GM18508 (cell line): ENCODE results near the gene ARL10.

Experiments used
- ATAC-seq: cut with Tn5 transposase; IDR thresholded peaks from one replicate; pipeline ENCODE4 v1.9.1; 2021; ENCODE audit warnings: moderate number of reproducible peaks; ENCODE audit not compliant: insufficient read depth, unreplicated experiment

Gene ARL10

GRCh38 chr5:176361437-176362232 lies 3.7 kb upstream of the ARL10 start, which contains the start of gene KIAA1191:
KIAA1191 (minus strand) TSS chr5:176361764; CDS start chr5:176359508, 2,256 bp downstream.
- ATAC-seq: peak; percentile 82

GRCh38 chr5:176362233-176362490 lies 3.1 kb upstream of the ARL10 start:
- no peak for ATAC-seq

- ATAC-seq: no peak
Measured at GRCh38 chr5:176364765-176365350, 429 bp upstream of the ARL10 start.

GRCh38 chr5:176366232-176366894 lies 1.1 kb downstream of the ARL10 start:
- ATAC-seq: no peak

- ATAC-seq: no peak
Measured at GRCh38 chr5:176368726-176369125, 3.4 kb downstream of the ARL10 start.

GRCh38 chr5:176369934-176370711 lies 4.8 kb downstream of the ARL10 start:
- no peak for ATAC-seq

- no peak for ATAC-seq
Measured at GRCh38 chr5:176371621-176372539, 6.6 kb downstream of the ARL10 start.

GRCh38 chr5:176373100-176373818 lies 8.0 kb downstream of the ARL10 start:
- no peak for ATAC-seq

GRCh38 chr5:176379881-176380280 lies 14.6 kb downstream of the ARL10 start:
- no peak for ATAC-seq

- no peak for ATAC-seq
Measured at GRCh38 chr5:176381423-176381822, 16.1 kb downstream of the ARL10 start.

- no peak for ATAC-seq
Measured at GRCh38 chr5:176381979-176382378, 16.7 kb downstream of the ARL10 start.

- ATAC-seq: no peak
Measured at GRCh38 chr5:176382721-176383120, 17.4 kb downstream of the ARL10 start.

GRCh38 chr5:176383248-176383905 lies 18.1 kb downstream of the ARL10 start:
- ATAC-seq: no peak

GRCh38 chr5:176383961-176384360 lies 18.7 kb downstream of the ARL10 start:
- ATAC-seq: no peak

- ATAC-seq: no peak
Measured at GRCh38 chr5:176384366-176384930, 19.2 kb downstream of the ARL10 start.

- no peak for ATAC-seq
Measured at GRCh38 chr5:176384991-176385390, 19.7 kb downstream of the ARL10 start.

- ATAC-seq: no peak
Measured at GRCh38 chr5:176386491-176386890, 21.2 kb downstream of the ARL10 start.

GRCh38 chr5:176387384-176387925 lies 22.2 kb downstream of the ARL10 start:
- no peak for ATAC-seq
